HepG2 (cell line): ENCODE measurements around the gene RPUSD2. TPM values are rescaled to one million over a fixed set of nuclear protein-coding genes. Genes with fewer than 3 reads are reported as not detected.

ENCODE experiments used
- polyA plus RNA-seq, 8 experiments: library from polyadenylated mRNA; depleted of rRNA in 3 of 8; stranded (reverse) in 7 of 8; unstranded in 1 of 8; fragments of >200 nt; fragmentation: Illumina TruSeq in 4 of 8; extraction: Trizol in 4 of 8; gene quantifications; 2 replicates each; pipeline versions ENCODE4 v1.2.1 to v1.2.3, GENCODE V29; 2011 to 2016; ENCODE audit warnings: low read depth in 4 of 8, missing spikeins in 1 of 8, mixed read lengths in 1 of 8; ENCODE audit not compliant: insufficient read depth in 1 of 8
- small RNA-seq, 3 experiments: library from RNA; depleted of rRNA; stranded (forward); fragments of <200 nt; gene quantifications; one replicate each; pipeline ENCODE3, GENCODE V24; 2012; ENCODE audit warnings: low read depth in 2 of 3, low replicate concordance in 1 of 3; ENCODE audit not compliant: insufficient read length in 3 of 3, insufficient read depth in 2 of 3
- total RNA-seq, 5 experiments: library from RNA; depleted of rRNA; stranded (reverse); fragments of >200 nt; fragmentation: Illumina TruSeq; extraction: Trizol; gene quantifications; 2 replicates each; pipeline ENCODE4 v1.2.3, GENCODE V29; 2016; ENCODE audit warnings: low read depth in 1 of 5

Gene RPUSD2
- total and polyA plus RNA-seq, 2 of the 13 experiments (the other 11 are each of a cell fraction or from before 2014, with no cell fraction given) = 8.6 to 14.5 TPM

Small RNA genes lying within 50 kb of the gene (small RNA-seq; reads per million reads assigned to genes)
- gene RF00017 (0 reads per million in 3 experiments), gene RN7SL376P (0 reads per million in 3 experiments), gene RNU6-516P (0 to 1.9 (median 0) reads per million in 3 experiments)

Other genes starting within 250 kb of the RPUSD2 start
- gene INAFM2, start 245.6 kb upstream of the RPUSD2 start, total RNA-seq (2016; rRNA removed; fragmentation: Illumina TruSeq; extraction: Trizol) = 6.5 and 8.1 TPM in 2 replicates
- 5.4 and 5.5 TPM in 2 replicates for gene INAFM2, start 245.6 kb upstream of the RPUSD2 start, polyA plus RNA-seq (2011; rRNA removed)
- gene CCDC9B, start 228.4 kb upstream of the RPUSD2 start, total RNA-seq (2016; rRNA removed; fragmentation: Illumina TruSeq; extraction: Trizol) = 1.0 and 1.6 TPM in 2 replicates
- gene CCDC9B, start 228.4 kb upstream of the RPUSD2 start, polyA plus RNA-seq (2011; rRNA removed) = 0.98 and 1.3 TPM in 2 replicates
- gene PHGR1, start 218.3 kb upstream of the RPUSD2 start, total RNA-seq (2016; rRNA removed; fragmentation: Illumina TruSeq; extraction: Trizol) = not detected in 2 replicates
- gene PHGR1, start 218.3 kb upstream of the RPUSD2 start, polyA plus RNA-seq (2011; rRNA removed) = not detected in 2 replicates
- gene DISP2, start 211.1 kb upstream of the RPUSD2 start, total RNA-seq (2016; rRNA removed; fragmentation: Illumina TruSeq; extraction: Trizol) = 0.09 and 0.15 TPM in 2 replicates
- gene DISP2, start 211.1 kb upstream of the RPUSD2 start, polyA plus RNA-seq (2011; rRNA removed) = 0.07 and 0.32 TPM in 2 replicates
- gene KNSTRN, start 186.6 kb upstream of the RPUSD2 start, total RNA-seq (2016; rRNA removed; fragmentation: Illumina TruSeq; extraction: Trizol) = 62.3 and 82.1 TPM in 2 replicates
- 12.9 and 20.3 TPM in 2 replicates for gene KNSTRN, start 186.6 kb upstream of the RPUSD2 start, polyA plus RNA-seq (2011; rRNA removed)
- gene IVD, start 163.5 kb upstream of the RPUSD2 start, total RNA-seq (2016; rRNA removed; fragmentation: Illumina TruSeq; extraction: Trizol) = 48.0 and 61.3 TPM in 2 replicates
- gene IVD, start 163.5 kb upstream of the RPUSD2 start, polyA plus RNA-seq (2011; rRNA removed) = 53.9 and 56.6 TPM in 2 replicates
- 8.1 and 8.7 TPM in 2 replicates for gene BAHD1, start 128.3 kb upstream of the RPUSD2 start, total RNA-seq (2016; rRNA removed; fragmentation: Illumina TruSeq; extraction: Trizol)
- gene BAHD1, start 128.3 kb upstream of the RPUSD2 start, polyA plus RNA-seq (2011; rRNA removed) = 3.3 and 3.8 TPM in 2 replicates
- 6.4 and 12.4 TPM in 2 replicates for gene CHST14, start 98.3 kb upstream of the RPUSD2 start, total RNA-seq (2016; rRNA removed; fragmentation: Illumina TruSeq; extraction: Trizol)
- gene CHST14, start 98.3 kb upstream of the RPUSD2 start, polyA plus RNA-seq (2011; rRNA removed) = 8.6 and 8.9 TPM in 2 replicates
- gene CCDC32, start 4.3 kb upstream of the RPUSD2 start, total RNA-seq (2016; rRNA removed; fragmentation: Illumina TruSeq; extraction: Trizol) = 23.2 and 26.3 TPM in 2 replicates
- 6.6 and 10.8 TPM in 2 replicates for gene CCDC32, start 4.3 kb upstream of the RPUSD2 start, polyA plus RNA-seq (2011; rRNA removed)
- gene KNL1, start 24.9 kb downstream of the RPUSD2 start, total RNA-seq (2016; rRNA removed; fragmentation: Illumina TruSeq; extraction: Trizol) = 21.4 and 34.5 TPM in 2 replicates
- gene KNL1, start 24.9 kb downstream of the RPUSD2 start, polyA plus RNA-seq (2011; rRNA removed) = 6.1 and 8.0 TPM in 2 replicates
- 12.8 and 20.6 TPM in 2 replicates for gene RAD51, start 125.9 kb downstream of the RPUSD2 start, total RNA-seq (2016; rRNA removed; fragmentation: Illumina TruSeq; extraction: Trizol)
- gene RAD51, start 125.9 kb downstream of the RPUSD2 start, polyA plus RNA-seq (2011; rRNA removed) = 6.2 and 8.5 TPM in 2 replicates
- 10.5 and 19.5 TPM in 2 replicates for gene RMDN3, start 186.0 kb downstream of the RPUSD2 start, total RNA-seq (2016; rRNA removed; fragmentation: Illumina TruSeq; extraction: Trizol)
- gene RMDN3, start 186.0 kb downstream of the RPUSD2 start, polyA plus RNA-seq (2011; rRNA removed) = 16.8 and 18.2 TPM in 2 replicates
- 92.4 and 93.1 TPM in 2 replicates for gene GCHFR, start 194.8 kb downstream of the RPUSD2 start, total RNA-seq (2016; rRNA removed; fragmentation: Illumina TruSeq; extraction: Trizol)
- gene GCHFR, start 194.8 kb downstream of the RPUSD2 start, polyA plus RNA-seq (2011; rRNA removed) = 51.5 and 55.8 TPM in 2 replicates
- 0.34 and 0.51 TPM in 2 replicates for gene C15orf62, start 200.7 kb downstream of the RPUSD2 start, total RNA-seq (2016; rRNA removed; fragmentation: Illumina TruSeq; extraction: Trizol)
- gene C15orf62, start 200.7 kb downstream of the RPUSD2 start, polyA plus RNA-seq (2011; rRNA removed) = 1.0 and 1.1 TPM in 2 replicates
- 19.2 and 23.3 TPM in 2 replicates for gene ZFYVE19, start 237.8 kb downstream of the RPUSD2 start, total RNA-seq (2016; rRNA removed; fragmentation: Illumina TruSeq; extraction: Trizol)
- 44.0 and 55.3 TPM in 2 replicates for gene ZFYVE19, start 237.8 kb downstream of the RPUSD2 start, polyA plus RNA-seq (2011; rRNA removed)
- 26.5 and 30.2 TPM in 2 replicates for gene DNAJC17, start 238.2 kb downstream of the RPUSD2 start, total RNA-seq (2016; rRNA removed; fragmentation: Illumina TruSeq; extraction: Trizol)
- 22.2 and 23.0 TPM in 2 replicates for gene DNAJC17, start 238.2 kb downstream of the RPUSD2 start, polyA plus RNA-seq (2011; rRNA removed)